ENCODE measurements around the gene HSD11B2. TPM values are rescaled to one million over a fixed set of nuclear protein-coding genes. Genes with fewer than 3 reads are reported as not detected.

Gene HSD11B2
- total and polyA plus RNA-seq, 2 donors (not counting 3 experiments of a cell fraction or from before 2014, with no cell fraction given) = 0.10 TPM; not detected in 1

DNA sequence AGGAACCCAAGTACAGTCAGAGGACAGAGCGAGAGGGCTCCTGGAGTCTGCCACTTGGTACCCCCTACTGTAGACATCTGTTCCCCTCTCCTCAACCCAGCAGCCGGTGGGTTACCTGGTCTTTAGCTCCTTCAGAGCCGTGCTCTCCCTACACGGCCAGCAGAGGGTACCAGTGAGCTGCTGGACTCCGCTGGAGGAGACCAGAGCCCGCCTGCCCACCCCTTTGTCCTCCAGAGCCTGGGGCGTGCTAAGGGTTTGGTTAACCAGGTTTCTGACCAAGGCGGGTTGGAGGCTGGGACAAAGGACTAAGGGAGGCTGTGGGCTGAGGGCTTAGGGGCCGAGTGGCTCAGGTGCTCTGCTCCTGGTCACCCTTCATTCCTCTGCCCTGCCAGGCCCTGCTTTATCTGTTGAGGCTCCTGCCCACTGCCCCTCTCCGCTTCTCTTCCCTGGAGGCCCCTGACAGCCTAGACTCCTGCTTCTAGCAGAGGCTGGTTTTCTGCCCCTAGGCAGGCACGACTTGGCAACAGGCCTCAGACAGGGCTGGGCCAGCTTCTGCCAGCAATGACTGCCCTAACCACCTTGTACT, 2.7 kb upstream of the HSD11B2 start:
- intact Hi-C loops (cut with micrococcal nuclease) (loop anchor here (1.0 to 2.0 kb wide), 3 partner anchors 19 to 87 kb away; no protein-coding TSS in a partner anchor), dilution Hi-C loops (cut with MboI; ENCODE audit: extremely low pct_ligation_motif_present, low sequenced_read_pairs) (no loop called here)
- H3K79me2 ChIP-seq (ENCODE audit: control insufficient read depth, insufficient read depth, low read length) = no peaks in the 10 kb centered on the region
- TF ChIP-seq CTCF (IDR thresholded peaks at IDR 0.05; ENCODE audit: extremely low read depth in 1 of 2, insufficient read depth in 1 of 2, low read depth in 1 of 2, low read length in 2 of 2) (peak; percentile 82 to 94), JUN (IDR thresholded peaks at IDR 0.05; ENCODE audit: borderline replicate concordance, insufficient read depth, insufficient read length, low read depth) (no peak), MYC (IDR thresholded peaks at IDR 0.05; ENCODE audit: low read depth, low read length) (no peak), EZH2 (IDR thresholded peaks at IDR 0.05; ENCODE audit: borderline replicate concordance, low read depth, low read length, severe bottlenecking) (no peak)
- FAIRE-seq (peak; percentile 84), DNase-seq (ENCODE audit: low read depth, low spot score) (peak; percentile 54)
- no peaks in the 10 kb centered on the region for H3K9me1 ChIP-seq (replicated peaks; ENCODE audit: control insufficient read depth, extremely low read depth, insufficient read depth, low read length)
- BruUV-seq (replicated peaks) = no TSS peak
- CTCF ChIA-PET = interaction anchor here (0.5 to 9.0 kb wide), 48 partner anchors 11 to 474 kb away, joined by 3 to 201 read pairs (median 5); partner anchors contain the start of genes ATP6V0D1, CES3, KCTD19 and LRRC36
- no peak overlapping the region for H3K27ac ChIP-seq (ENCODE audit: insufficient read depth, low read depth, low read length)
- no peak overlapping the region for H3K4me3 ChIP-seq (replicated peaks in 1 of 3; ENCODE audit: insufficient read depth in 1 of 3, low read depth in 1 of 3, low read length in 3 of 3)
- peaks cover 36 to 43% of the 10 kb centered on the region in 2 experiments for H3K27me3 ChIP-seq (ENCODE audit: control insufficient read depth in 2 of 2, insufficient read depth in 2 of 2, low read length in 2 of 2)
- H3K4me1 ChIP-seq (ENCODE audit: control insufficient read depth, extremely low read depth, insufficient read depth, low read length) = peaks cover 8% of the 10 kb centered on the region
- H3K9ac ChIP-seq (replicated peaks; ENCODE audit: extremely low read depth, insufficient read depth, low read length) = no peak overlapping the region
- POLR2A ChIA-PET = interaction anchor here (0.5 to 1.0 kb wide), 2 partner anchors 40 to 53 kb away, joined by 3 to 5 read pairs; no protein-coding TSS in a partner anchor
- no peaks in the 10 kb centered on the region for H3K36me3 ChIP-seq (ENCODE audit: control insufficient read depth in 2 of 2, extremely low read depth in 1 of 2, insufficient read depth in 2 of 2, low read length in 2 of 2)
- no peak overlapping the region for H3K4me2 ChIP-seq (ENCODE audit: insufficient read depth, low read length)
- H3K9me3 ChIP-seq (replicated peaks; ENCODE audit: control insufficient read depth, insufficient read depth, low read length) = no peaks in the 10 kb centered on the region
- no peaks in the 10 kb centered on the region for H4K20me1 ChIP-seq (replicated peaks; ENCODE audit: control insufficient read depth, extremely low read depth, insufficient read depth, low read length)
- no peak overlapping the region for H2AFZ ChIP-seq (ENCODE audit: low read depth, low read length)
